Lung (tissue), 12 donors: ENCODE data around the gene C3orf70. TPM values are rescaled to one million over a fixed set of nuclear protein-coding genes. Genes with fewer than 3 reads are reported as not detected.

ENCODE experiments used
- ATAC-seq: fragments of 200-7000 bp; cut with Tn5 transposase; one replicate; pipeline ENCODE4 v1.9.1; 2020; ENCODE audit warnings: moderate number of reproducible peaks; ENCODE audit not compliant: insufficient read depth, low FRiP score
- DNase-seq, 3 donors: peaks; one replicate each; pipeline ENCODE4 v3.0.0-alpha.2; 2013 to 2017
- H3K27ac ChIP-seq, 2 donors: one replicate each; pipeline ENCODE4 v1.5.1; 2013; ENCODE audit warnings: mild to moderate bottlenecking in 2 of 2, moderate library complexity in 2 of 2, control low read depth in 1 of 2, inconsistent platforms in 1 of 2, low read depth in 1 of 2, low read length in 1 of 2
- H3K27me3 ChIP-seq, 3 donors: one replicate each; pipeline ENCODE4 v1.5.1; 2013; ENCODE audit warnings: low read length in 2 of 3; ENCODE audit not compliant: control insufficient read depth in 3 of 3, insufficient read depth in 3 of 3
- H3K36me3 ChIP-seq, 4 donors: one replicate each; pipeline ENCODE4 v1.5.1; 2013; ENCODE audit warnings: low read length in 4 of 4, mild to moderate bottlenecking in 1 of 4, moderate library complexity in 1 of 4; ENCODE audit not compliant: control insufficient read depth in 4 of 4, insufficient read depth in 4 of 4
- H3K4me1 ChIP-seq, 5 donors: one replicate each; pipeline ENCODE4 v1.5.1; 2013; ENCODE audit warnings: low read length in 5 of 5, mild to moderate bottlenecking in 2 of 5, moderate library complexity in 1 of 5; ENCODE audit not compliant: control insufficient read depth in 5 of 5, insufficient read depth in 5 of 5
- H3K4me3 ChIP-seq: one replicate; pipeline ENCODE4 v1.5.1; 2013; ENCODE audit warnings: mild to moderate bottlenecking, control low read depth, moderate library complexity
- H3K9ac ChIP-seq, 2 donors: one replicate each; pipeline ENCODE4 v1.5.1; 2013; ENCODE audit warnings: low read length in 2 of 2, control low read depth in 1 of 2; ENCODE audit not compliant: insufficient read depth in 1 of 2
- H3K9me3 ChIP-seq, 4 donors: one replicate each; pipeline ENCODE4 v1.5.1; 2013; ENCODE audit warnings: low read length in 3 of 4, mild to moderate bottlenecking in 1 of 4, moderate library complexity in 1 of 4; ENCODE audit not compliant: control insufficient read depth in 4 of 4, insufficient read depth in 3 of 4
- WGBS, 2 donors: extraction: QIAGEN DNeasy Blood & Tissue Kit; methylation state at CpG; one replicate each; pipeline ENCODE4 v1.1.7; 2013; 5-methylcytosine and 5-hydroxymethylcytosine counted together
- polyA plus RNA-seq, 2 donors: library from polyadenylated mRNA; stranded (reverse); fragments of 200-250 nt; gene quantifications; one replicate each; pipeline ENCODE4 v1.2.1, GENCODE V29; 2013
- total RNA-seq, 2 donors: library from RNA; depleted of rRNA in 1 of 2; stranded (reverse); fragments of >200 nt in 1 of 2; gene quantifications; one replicate each; pipeline ENCODE4 v1.2.1, GENCODE V29; 2014 to 2021
- TF ChIP-seq, protein P1 (sequence below): IDR thresholded peaks from 2 replicates; pipeline ENCODE4 v1.5.1; 2012; ENCODE audit warnings: mild to moderate bottlenecking; ENCODE audit errors: control extremely low read depth, extremely low read depth
- donor health status: control.
- donor health status: control.
- donor health status: Bipolar disorder and iron deficiency.
- donor health status: healthy.
- donor health status: DM: yes; HTN: yes; CAD: no.

The C3orf70 gene
- total and polyA plus RNA-seq, 4 donors, result 0.45 to 4.9 (median 1.8) TPM

DNA sequence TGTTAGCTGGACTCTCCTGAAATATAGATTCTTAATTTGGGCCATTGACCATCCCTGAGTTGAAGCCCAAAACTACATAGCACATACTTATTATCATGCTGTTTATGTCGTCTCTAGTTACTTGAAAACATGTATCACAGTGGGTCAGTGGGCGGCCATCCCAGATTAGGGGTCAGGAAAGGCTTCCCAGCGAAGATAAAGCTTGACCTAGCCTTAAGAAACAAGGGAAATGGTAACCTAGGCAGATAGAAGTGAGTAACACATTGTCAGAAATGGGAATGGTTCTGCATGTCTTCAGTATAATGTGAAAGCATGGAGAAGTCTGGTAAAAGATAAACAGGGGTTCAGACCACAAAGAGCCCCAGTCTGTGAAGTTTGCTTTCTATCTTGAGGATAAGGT is 124.7 kb downstream of the C3orf70 start:
- 94 to 96% methylated on average over 3 of the region's 3 CpGs for WGBS, 2 donors
- H3K4me3 ChIP-seq, result no peak overlapping the region
- no peaks in the 10 kb centered on the region for H3K27me3 ChIP-seq
- H3K9ac ChIP-seq, result no peak overlapping the region
- no peak overlapping the region for H3K27ac ChIP-seq
- H3K9me3 ChIP-seq, result no peaks in the 10 kb centered on the region
- DNase-seq (no peak), ATAC-seq (no peak)
- TF ChIP-seq, protein P1, sequence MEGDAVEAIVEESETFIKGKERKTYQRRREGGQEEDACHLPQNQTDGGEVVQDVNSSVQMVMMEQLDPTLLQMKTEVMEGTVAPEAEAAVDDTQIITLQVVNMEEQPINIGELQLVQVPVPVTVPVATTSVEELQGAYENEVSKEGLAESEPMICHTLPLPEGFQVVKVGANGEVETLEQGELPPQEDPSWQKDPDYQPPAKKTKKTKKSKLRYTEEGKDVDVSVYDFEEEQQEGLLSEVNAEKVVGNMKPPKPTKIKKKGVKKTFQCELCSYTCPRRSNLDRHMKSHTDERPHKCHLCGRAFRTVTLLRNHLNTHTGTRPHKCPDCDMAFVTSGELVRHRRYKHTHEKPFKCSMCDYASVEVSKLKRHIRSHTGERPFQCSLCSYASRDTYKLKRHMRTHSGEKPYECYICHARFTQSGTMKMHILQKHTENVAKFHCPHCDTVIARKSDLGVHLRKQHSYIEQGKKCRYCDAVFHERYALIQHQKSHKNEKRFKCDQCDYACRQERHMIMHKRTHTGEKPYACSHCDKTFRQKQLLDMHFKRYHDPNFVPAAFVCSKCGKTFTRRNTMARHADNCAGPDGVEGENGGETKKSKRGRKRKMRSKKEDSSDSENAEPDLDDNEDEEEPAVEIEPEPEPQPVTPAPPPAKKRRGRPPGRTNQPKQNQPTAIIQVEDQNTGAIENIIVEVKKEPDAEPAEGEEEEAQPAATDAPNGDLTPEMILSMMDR, result no peak
- H3K4me1 ChIP-seq, result no peaks in the 10 kb centered on the region
- peaks cover 3 to 11% (median 6%) of the 10 kb centered on the region in 4 donors for H3K36me3 ChIP-seq

Other genes starting within 250 kb of the C3orf70 start
- gene EHHADH, start 101.0 kb upstream of the C3orf70 start, total RNA-seq, result 10 to 100 TPM in 1 of 2 donors, 1 to 10 TPM in 1; 9.0 to 11.1 TPM
- 1 to 10 TPM; 2.8 to 3.6 TPM for gene EHHADH, start 101.0 kb upstream of the C3orf70 start, polyA plus RNA-seq
- 10 to 100 TPM; 31.0 to 74.8 TPM for gene MAP3K13, start 210.1 kb upstream of the C3orf70 start, total RNA-seq
- 10 to 100 TPM; 20.7 to 27.6 TPM for gene MAP3K13, start 210.1 kb upstream of the C3orf70 start, polyA plus RNA-seq